Ishikawa (cell line): ENCODE results near the gene REXO4.

ENCODE experiments used
- CEBPB ChIP-seq: IDR thresholded peaks from 2 replicates; pipeline ENCODE4 v1.6.1; 2012
- CREB1 ChIP-seq: IDR thresholded peaks from 2 replicates; pipeline ENCODE4 v1.6.1; 2012; ENCODE audit warnings: low read depth
- EGR1 ChIP-seq: IDR thresholded peaks from 2 replicates; pipeline ENCODE4 v1.6.1; 2012
- EP300 ChIP-seq: IDR thresholded peaks from 2 replicates; pipeline ENCODE4 v1.6.1; 2012; ENCODE audit warnings: borderline replicate concordance
- FOXM1 ChIP-seq: IDR thresholded peaks from 2 replicates; pipeline ENCODE4 v1.6.1; 2012; ENCODE audit warnings: low read depth, borderline replicate concordance
- NFIC ChIP-seq: IDR thresholded peaks from 2 replicates; pipeline ENCODE4 v1.6.1; 2012
- RAD21 ChIP-seq: IDR thresholded peaks from 2 replicates; pipeline ENCODE4 v1.6.1; 2012; ENCODE audit warnings: low read depth
- TAF1 ChIP-seq: IDR thresholded peaks from 2 replicates; pipeline ENCODE4 v1.6.1; 2012; ENCODE audit warnings: low read depth, mild to moderate bottlenecking
- TCF12 ChIP-seq: IDR thresholded peaks from 2 replicates; pipeline ENCODE4 v1.6.1; 2012; ENCODE audit warnings: low read depth
- TEAD4 ChIP-seq: IDR thresholded peaks from 2 replicates; pipeline ENCODE4 v1.6.1; 2012
- YY1 ChIP-seq: IDR thresholded peaks from 2 replicates; pipeline ENCODE4 v1.6.1; 2012; ENCODE audit warnings: low read depth
- ZBTB7A ChIP-seq: IDR thresholded peaks from 2 replicates; pipeline ENCODE4 v1.6.1; 2012; ENCODE audit warnings: low read depth
- TF ChIP-seq, protein P1 (sequence below): IDR thresholded peaks from 2 replicates; pipeline ENCODE4 v1.6.1; 2012; ENCODE audit warnings: low read depth, mild to moderate bottlenecking
- TF ChIP-seq, protein P2 (sequence below): IDR thresholded peaks from 2 replicates; pipeline ENCODE4 v1.6.1; 2012
- TF ChIP-seq, protein P3 (sequence below): IDR thresholded peaks from 2 replicates; pipeline ENCODE4 v1.6.1; 2012

Gene REXO4

DNA sequence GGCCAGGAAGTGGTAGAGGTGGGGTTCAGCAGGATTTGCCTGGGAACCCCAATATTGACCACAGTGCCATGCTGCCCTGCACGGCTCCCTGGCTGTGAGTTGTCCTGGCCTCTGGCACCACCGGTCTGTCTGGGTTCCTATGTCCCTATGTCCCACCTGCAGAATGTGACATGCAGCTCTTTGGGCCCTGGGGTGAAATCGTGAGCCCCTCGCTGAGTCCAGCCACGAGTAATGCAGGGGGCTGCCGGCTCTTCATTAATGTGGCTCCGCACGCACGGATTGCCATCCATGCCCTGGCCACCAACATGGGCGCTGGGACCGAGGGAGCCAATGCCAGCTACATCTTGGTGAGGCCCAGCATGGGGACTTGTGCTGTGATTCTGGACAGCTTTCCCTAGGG, 39.9 kb upstream of the REXO4 start:
- TF ChIP-seq, protein P1, sequence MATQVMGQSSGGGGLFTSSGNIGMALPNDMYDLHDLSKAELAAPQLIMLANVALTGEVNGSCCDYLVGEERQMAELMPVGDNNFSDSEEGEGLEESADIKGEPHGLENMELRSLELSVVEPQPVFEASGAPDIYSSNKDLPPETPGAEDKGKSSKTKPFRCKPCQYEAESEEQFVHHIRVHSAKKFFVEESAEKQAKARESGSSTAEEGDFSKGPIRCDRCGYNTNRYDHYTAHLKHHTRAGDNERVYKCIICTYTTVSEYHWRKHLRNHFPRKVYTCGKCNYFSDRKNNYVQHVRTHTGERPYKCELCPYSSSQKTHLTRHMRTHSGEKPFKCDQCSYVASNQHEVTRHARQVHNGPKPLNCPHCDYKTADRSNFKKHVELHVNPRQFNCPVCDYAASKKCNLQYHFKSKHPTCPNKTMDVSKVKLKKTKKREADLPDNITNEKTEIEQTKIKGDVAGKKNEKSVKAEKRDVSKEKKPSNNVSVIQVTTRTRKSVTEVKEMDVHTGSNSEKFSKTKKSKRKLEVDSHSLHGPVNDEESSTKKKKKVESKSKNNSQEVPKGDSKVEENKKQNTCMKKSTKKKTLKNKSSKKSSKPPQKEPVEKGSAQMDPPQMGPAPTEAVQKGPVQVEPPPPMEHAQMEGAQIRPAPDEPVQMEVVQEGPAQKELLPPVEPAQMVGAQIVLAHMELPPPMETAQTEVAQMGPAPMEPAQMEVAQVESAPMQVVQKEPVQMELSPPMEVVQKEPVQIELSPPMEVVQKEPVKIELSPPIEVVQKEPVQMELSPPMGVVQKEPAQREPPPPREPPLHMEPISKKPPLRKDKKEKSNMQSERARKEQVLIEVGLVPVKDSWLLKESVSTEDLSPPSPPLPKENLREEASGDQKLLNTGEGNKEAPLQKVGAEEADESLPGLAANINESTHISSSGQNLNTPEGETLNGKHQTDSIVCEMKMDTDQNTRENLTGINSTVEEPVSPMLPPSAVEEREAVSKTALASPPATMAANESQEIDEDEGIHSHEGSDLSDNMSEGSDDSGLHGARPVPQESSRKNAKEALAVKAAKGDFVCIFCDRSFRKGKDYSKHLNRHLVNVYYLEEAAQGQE = no peak
- no peak for TF ChIP-seq FOXM1
- no peak for TF ChIP-seq TCF12
- TF ChIP-seq ZBTB7A = no peak
- no peak for TF ChIP-seq TAF1
- TF ChIP-seq, protein P2, sequence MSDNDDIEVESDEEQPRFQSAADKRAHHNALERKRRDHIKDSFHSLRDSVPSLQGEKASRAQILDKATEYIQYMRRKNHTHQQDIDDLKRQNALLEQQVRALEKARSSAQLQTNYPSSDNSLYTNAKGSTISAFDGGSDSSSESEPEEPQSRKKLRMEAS = no peak
- no peak for TF ChIP-seq YY1
- TF ChIP-seq TEAD4 = no peak
- no peak for TF ChIP-seq NFIC

DNA sequence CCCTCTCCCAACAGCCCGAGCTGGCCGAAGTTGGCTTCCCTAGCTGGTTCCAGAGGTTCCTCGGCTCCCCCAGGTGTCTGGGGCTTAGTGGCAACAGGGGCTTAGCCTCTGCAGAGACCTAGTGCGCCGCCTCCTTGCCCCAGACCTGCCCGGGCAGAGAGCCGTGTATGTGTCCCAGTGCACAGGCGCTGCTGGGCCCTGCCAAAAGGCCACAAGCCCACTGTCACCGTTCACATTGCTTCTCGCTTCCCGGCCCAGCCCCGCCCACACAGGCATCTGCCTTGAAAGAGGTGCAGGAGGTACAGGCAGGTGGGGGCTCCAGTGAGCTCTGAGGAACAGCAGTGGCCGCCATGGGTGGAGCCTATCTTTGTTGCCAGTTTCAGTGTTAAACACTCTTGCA, 39.4 kb upstream of the REXO4 start:
- TF ChIP-seq TEAD4 (no peak), ZBTB7A (no peak), CEBPB (no peak), FOXM1 (no peak), TCF12 (no peak), YY1 (no peak), RAD21 (no peak), CREB1 (no peak), EP300 (no peak), NFIC (no peak), EGR1 (no peak), TAF1 (no peak)
- TF ChIP-seq, protein P1 = no peak
- TF ChIP-seq, protein P3, sequence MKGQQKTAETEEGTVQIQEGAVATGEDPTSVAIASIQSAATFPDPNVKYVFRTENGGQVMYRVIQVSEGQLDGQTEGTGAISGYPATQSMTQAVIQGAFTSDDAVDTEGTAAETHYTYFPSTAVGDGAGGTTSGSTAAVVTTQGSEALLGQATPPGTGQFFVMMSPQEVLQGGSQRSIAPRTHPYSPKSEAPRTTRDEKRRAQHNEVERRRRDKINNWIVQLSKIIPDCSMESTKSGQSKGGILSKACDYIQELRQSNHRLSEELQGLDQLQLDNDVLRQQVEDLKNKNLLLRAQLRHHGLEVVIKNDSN = no peak
- TF ChIP-seq, protein P2 = no peak

DNA sequence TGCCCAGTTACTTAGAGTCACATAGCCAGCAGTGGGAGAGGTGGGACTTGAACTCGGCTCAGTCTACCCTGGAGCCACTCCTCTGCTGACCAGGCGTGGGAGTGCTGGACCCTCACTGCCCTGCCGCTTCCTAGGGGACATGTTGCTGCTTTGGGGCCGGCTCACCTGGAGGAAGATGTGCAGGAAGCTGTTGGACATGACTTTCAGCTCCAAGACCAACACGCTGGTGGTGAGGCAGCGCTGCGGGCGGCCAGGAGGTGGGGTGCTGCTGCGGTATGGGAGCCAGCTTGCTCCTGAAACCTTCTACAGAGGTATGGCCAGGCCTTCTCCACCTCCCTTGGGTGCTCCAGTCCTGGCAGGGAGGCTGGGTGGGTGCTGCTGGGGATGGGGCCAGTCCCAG, 38.6 kb upstream of the REXO4 start:
- no peak for TF ChIP-seq YY1
- no peak for TF ChIP-seq TAF1
- TF ChIP-seq TCF12 = no peak
- TF ChIP-seq EGR1 = no peak
- TF ChIP-seq ZBTB7A = no peak
- TF ChIP-seq, protein P1 = no peak
- no peak for TF ChIP-seq EP300
- no peak for TF ChIP-seq NFIC
- TF ChIP-seq, protein P2 = no peak
- no peak for TF ChIP-seq TEAD4
- TF ChIP-seq, protein P3 = no peak
- no peak for TF ChIP-seq CEBPB
- no peak for TF ChIP-seq RAD21

DNA sequence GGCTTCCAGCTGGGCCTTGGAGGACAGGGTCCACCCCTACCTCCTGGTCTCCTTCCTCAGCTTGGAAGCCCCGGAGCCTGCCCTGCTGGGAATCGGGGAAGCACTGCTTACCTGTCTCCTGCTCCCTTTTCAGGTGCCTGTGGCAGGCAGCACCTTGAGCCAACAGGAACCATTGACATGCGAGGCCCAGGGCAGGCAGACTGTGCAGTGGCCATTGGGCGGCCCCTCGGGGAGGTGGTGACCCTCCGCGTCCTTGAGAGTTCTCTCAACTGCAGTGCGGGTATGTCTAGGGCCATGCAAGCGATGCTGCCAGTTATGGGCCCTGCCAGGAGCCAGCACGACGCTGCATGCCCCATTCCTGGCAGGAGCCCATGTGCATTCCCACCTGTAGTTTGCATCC, 38.1 kb upstream of the REXO4 start:
- TF ChIP-seq CEBPB (no peak), FOXM1 (no peak), NFIC (no peak), RAD21 (no peak), ZBTB7A (no peak), TEAD4 (no peak), EP300 (no peak), YY1 (no peak)
- TF ChIP-seq, protein P1 = no peak
- TF ChIP-seq, protein P2 = no peak
